Suppressor macrophage treated with lipopolysaccharide for 4 hours (primary cell): ENCODE results near the gene LAPTM5.
"Not testable (repeated sequence)": the region's sequence is repeated elsewhere in the genome, so short reads cannot be mapped to it uniquely, and the experiment has no call there.

Source experiments
- DNase-seq: peaks from one replicate; pipeline ENCODE4 v3.0.0-alpha.2; 2020

Gene LAPTM5, protein sequence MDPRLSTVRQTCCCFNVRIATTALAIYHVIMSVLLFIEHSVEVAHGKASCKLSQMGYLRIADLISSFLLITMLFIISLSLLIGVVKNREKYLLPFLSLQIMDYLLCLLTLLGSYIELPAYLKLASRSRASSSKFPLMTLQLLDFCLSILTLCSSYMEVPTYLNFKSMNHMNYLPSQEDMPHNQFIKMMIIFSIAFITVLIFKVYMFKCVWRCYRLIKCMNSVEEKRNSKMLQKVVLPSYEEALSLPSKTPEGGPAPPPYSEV

DNA sequence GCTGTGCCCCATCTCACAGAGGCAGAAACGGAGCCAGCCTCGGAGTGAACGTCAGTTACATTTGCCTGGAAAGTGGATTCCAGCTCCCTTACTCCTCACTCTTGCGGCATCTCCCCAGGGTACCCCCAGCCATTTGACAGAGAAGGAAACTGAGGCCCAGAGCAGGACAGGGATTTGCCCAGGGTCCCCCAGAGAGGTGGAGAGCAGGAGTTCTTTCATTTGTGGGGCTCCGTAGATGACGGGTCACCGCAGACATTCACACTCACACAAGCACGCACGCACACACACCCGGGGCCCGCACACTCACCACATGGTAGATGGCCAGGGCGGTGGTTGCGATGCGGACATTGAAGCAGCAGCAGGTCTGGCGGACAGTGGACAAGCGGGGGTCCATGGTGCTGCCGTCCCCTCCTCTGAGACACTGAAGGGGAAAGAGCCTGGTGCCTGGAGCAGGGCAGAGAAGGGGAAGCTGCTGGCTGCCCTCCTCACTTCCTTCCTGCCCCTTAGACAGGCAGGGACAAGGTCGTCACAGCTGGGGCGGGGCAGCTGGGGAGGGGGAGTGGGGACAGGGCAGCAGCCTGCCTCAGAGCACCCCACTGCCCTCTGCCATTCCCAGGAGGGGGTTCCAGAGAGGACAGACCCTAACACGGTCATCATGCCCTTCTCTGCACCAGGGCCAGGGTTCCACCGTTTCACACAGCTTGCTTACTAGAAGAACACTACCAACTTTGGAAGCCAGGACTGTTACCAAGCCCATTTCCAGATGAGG lies at the start of gene LAPTM5:
Gene LAPTM5, minus strand, starts transcription at position 423 of the 769 bp plus-strand sequence. Its CDS starts 29 bp downstream, at position 394.
- DNase-seq: peak; percentile 82

DNA sequence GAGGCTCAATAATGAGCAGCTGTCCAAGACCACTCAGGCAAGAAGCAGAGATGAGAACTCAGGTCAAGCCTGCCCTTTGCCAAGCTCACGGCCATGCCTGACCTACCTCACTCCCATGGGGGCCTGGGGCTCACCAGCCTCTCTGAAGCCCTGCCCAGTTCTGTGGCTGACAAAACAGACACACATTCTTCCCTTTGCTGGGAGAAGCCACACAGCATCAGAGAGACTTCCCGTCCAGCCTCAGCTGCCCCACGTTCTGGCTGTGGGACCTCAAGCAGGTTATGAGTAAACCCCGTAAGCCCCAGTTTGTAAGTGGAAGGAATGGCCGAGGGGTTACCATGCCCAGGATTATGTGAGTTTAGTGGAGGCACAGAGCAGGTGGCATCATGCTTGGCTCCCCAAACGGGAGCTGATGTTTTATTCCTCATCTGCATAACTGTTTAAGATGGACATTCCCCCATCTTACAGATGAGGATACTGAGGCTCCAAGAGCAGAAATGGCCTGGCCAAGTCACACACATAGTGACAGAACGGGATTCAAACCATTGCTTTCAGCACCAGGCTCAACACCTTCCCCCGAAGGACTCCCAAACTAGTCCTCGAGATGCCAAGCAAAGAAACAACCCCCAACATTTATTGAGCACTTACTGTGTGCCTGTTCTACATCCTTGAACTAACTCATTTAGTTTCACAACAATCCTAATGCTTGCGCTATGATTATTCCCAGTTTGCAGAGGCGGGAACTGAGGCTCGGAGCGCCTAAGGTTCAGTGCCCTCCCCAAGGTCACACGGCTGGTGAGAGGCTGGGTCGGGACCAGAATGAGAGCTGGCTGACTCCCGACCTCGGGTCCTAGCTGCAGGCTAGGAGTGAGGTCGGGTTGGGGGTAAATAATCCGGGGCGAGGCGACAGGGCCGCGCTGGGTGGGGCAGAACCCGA lies 49.1 kb upstream of the LAPTM5 start:
- no peak for DNase-seq

DNA sequence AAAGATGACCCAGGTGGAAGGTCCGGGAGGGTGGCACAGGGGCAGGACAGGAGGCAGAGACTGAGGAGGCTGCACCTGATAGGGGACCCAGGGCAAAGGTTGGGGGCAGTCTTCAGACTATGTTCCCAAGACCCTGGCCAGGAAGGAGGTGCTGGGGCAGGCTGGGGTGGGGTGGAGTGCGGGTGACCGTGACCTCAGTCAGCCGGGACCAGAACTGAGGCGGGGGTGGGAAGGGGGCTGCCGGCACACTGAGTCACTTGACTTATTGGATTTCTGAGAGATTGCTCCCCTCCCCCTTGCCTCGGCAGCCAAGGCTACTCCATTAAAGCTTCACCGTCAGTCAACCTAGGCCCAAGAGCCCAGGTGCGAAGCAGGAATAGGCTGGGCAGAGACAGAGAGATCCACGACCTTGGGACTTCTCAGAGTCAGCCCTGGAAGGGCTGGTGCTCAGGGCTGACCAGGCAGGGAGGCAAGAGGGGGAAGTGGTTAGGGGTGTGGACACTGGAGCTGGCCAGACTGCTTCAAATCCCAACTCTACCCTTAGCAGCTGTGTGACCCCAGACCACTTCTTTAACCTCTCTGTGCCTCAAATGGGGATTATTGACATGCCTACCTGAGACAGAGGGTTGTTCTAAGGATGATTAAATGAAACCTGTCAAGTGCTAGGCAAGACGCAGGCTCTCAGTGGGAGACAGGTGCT lies 47.9 kb upstream of the LAPTM5 start:
- no peak for DNase-seq

DNA sequence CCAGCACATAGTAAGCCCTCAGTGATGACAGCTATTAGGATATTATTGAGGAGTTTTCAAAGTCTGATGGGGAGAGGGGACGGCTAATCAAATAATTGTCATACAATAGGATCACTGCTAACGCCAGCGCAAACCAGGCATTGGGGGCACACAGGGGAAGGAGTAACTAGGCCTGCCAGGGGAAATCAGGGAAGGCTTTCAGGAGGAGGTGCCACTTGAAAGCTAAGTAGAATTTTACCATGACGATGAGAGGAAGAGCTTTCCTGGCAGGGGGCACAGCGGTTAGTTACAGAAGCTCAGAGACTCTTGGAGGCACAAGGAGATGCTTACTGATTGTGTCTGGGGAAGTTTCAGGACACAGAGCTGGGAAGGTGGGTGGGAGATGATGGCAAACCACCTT lies 47.2 kb upstream of the LAPTM5 start:
- DNase-seq: no peak

DNA sequence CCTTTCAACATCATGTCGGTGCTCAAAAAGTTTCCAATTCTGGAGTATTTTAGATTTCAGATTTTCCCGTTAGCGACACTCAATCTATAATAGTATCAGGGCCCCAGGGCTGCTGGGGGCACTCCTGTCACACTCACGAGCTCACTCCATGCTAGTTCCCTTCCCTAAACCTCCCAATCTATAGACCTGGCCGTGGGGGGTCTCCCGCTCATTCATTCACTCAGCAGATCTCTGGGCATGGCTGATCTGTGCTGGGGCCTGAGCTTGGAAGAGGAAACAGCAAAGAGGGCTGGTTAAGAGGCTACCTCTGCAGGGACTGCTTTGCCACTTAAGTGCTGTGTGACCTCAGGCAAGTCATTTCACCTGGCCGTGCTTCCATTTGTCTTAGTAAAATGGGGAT lies 46.8 kb upstream of the LAPTM5 start:
- no peak for DNase-seq

DNA sequence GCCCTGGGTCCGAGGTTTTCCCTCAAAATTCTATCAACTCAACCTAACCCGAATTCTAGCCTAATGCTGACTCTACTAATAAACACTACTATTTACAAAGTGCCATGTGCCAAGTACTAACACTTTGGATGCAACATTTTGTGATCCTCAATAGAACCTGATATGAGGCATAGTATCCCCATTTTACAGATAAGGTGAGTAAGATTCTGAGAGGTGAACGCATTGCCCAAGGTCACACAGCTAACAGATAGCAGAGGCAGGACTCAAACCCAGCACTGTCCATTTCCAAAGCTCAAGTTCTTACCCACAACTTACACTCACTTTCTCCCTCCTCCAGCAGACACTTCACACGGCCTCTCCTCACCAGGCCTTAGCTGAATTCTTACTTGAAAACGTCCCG lies 46.0 kb upstream of the LAPTM5 start:
- DNase-seq: no peak

DNA sequence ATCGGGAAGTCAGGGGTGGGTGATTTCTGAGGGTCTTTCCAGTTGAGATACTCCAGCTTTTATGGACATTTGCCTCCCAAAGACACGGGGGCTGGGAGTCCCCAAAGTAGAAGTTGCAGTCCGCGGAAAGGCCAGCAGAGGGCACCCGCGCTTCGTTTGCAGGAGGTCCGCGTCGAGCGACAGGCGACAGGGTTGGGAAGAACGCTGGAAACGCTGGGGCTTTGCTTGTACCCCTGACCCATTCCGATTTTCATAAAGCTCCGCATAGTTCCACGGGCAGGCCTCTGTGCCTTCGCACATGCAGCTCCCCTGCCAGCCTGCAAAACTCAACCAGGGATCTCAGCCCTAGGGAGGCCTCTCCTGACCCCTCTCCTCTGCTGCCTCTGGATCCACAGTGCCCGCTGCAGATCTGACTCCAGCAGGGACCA lies 44.2 kb upstream of the LAPTM5 start:
- peak; percentile 86 for DNase-seq

DNA sequence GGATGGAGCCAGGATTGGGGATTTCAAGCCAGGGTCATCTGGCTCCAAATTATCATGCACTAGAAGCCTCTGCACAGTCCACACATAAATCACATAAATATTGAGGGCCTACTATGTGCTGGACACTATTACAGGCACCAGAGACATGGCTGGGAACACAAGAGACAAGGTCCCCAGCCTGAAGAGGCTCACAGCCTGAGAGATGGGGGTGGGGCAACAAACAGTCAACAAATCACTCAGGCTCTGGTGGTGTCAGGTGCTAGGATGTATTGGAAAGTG lies 41.6 kb upstream of the LAPTM5 start:
- no peak for DNase-seq

DNA sequence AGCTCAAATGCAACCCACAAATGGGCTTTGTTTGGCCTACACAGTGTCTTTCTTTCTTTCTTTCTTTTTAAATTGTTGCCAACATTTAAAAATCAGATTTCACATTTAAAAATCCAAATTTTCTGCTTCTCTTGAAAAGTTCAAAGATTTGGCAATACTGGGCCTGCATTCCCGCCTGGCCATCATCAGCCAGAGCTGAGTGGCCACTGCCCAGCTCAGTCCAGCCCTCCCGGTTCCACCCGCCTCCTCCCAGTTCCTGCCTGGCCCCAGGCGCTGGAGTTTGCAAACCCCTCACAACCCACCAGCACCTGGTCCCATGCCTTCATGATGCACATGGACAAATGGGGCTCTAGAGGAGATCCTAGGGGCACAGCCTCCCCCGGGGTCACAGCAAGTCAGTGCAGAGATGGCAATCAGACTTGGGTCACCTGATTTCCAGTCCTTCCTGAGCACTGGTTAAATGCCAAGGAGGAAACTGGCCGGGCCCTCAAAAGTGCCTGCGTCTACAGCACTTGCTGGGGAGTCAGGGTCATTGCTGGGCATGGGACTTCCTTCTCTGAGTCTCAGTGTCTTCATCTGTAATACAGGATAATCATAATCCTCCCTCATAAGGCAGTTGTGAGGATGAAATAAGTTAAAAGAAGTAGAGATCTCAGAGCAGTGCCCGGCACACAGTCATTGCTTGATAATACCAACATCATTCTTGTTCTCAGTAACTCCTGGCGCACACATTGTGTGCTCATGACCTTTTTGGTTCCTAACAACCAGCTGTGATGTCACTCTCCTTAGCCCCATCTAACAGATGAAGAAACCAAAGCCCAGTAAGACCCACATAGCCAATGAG lies 41.0 kb upstream of the LAPTM5 start:
- DNase-seq: peak; percentile 68

DNA sequence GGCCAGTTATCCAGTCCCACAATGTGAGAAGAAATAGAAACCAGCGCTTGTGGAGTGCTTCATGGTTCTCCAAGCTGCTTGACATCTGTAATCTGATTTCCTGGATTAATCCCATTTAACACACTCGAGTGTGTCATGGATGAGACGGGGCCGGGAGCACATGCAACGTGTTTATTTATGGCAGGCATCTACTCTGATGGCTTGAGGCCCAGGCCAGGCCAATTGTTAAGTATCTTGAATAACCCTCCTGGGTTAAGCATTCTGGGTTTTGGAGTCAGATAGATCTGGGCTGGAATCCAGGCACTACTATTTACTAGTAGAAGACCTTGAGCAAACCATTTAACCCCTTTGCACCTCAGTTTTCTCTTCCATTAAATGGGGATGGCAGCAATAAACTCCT lies 37.5 kb upstream of the LAPTM5 start:
- DNase-seq: no peak

DNA sequence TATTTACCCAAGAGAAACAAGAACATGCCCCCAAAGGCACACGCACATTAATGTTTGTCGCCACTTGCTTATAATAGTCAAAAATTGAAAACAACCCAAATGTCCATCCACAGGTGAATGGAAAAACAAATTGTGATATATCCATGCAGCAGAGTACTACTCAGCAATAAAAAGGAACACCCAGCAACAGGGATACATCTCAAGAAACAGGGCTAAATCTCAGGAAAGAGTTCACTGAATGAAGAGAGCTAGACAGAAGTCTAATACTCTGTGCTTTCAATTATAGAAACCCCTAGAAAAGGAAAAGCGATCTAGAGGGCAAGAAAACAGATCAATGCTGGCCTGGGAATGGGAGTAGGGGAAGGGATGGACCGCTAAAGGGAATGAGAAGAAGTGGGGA lies 36.7 kb upstream of the LAPTM5 start:
- no peak for DNase-seq

DNA sequence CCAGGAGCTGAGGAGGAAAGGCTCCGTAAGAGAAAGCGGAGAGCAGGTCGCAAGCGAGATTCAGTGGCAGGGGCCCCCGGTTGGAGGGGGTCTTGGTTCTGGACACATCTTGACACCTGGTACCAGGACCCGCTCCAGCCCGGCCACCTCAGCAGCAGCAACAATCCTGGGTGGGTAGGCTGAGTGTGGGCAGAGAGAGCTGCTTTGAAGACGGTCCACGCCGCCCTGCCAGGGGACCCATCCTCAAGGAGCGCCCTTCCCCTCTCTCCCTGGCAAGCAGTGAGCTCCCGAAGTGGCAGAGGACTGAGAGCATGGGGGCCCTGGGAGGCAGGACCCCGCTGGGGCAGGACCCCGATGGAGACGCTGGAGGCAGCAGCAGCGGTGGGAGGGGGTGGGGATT lies 35.6 kb upstream of the LAPTM5 start:
- no peak for DNase-seq

DNA sequence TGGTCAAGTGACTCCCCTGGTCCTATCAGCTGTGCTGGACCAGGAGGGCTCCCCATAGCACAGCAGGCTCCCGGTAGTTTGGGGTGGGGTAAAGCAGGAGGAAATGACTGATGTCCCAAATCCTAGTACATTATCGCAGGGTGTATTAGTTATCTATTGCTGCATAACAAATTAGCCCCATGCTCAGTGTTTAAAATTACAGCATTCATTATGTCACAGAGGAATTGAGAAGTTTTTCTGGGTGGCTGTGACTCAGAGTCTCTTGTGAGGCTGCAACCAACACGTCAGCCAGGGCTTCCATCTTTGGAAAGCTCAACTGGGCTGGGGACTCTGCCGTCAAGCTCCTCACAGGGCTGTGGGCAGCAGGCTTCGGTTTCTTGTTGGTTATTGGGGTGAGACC lies 34.3 kb upstream of the LAPTM5 start:
- DNase-seq: no peak

DNA sequence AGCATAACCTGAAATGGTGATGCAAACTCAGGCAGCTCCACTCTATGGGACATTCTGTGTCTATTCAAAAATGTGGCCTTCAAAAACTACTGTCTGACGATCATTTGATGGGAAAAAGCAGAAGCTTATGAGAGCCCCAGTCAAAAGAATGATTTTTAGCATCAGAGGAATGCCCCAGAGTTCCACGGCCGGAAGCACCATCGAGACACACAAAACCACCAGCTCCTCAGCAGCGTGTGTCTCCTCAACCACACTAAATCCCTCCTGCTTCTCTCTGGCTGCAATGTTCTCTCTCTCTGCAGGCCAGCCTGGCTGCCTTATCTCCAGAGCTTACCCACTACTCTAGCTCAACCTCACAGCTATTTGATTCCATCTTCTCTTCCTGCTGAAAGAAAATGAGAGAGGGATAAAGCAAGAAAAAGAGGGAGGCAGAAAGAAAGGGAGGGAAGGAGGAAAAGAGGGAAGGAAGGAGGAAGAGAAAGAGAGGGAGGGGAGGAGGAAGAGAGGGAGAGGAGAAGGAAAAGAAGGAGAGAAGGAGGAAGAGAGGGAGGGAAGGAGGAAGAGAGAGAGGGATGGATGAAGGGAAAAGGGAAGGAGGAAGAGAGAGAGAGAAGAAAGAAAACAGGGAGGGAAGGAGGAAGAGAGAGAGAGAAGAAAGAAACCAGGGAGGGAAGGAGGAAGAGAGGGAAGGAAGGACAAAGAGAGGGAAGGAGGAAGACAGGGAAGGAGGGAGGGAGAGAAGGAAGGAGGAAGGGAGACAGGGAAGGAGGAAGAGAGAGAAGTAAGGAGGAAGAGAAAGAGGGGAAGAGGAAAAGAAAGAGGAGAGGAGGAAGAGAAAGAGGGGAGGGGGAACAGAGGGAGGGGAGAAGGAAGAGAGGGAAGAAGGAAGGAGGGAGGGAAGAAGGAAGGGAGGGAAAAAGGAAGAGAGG lies 33.5 kb upstream of the LAPTM5 start:
- peak; percentile 39 for DNase-seq

DNA sequence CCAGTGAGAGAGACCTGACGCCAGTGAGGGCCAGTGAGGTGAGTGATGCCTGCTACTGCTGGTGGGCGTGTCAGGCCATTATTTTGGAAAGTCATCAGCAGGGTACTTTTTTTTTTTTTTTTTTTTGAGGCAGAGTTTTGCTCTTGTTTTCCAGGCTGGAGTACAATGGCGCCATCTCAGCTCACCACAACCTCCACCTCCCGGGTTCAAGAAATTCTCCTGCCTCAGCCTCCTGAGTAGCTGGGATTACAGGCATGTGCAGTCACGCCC lies 32.6 kb upstream of the LAPTM5 start:
- not testable (repeated sequence) for DNase-seq

DNA sequence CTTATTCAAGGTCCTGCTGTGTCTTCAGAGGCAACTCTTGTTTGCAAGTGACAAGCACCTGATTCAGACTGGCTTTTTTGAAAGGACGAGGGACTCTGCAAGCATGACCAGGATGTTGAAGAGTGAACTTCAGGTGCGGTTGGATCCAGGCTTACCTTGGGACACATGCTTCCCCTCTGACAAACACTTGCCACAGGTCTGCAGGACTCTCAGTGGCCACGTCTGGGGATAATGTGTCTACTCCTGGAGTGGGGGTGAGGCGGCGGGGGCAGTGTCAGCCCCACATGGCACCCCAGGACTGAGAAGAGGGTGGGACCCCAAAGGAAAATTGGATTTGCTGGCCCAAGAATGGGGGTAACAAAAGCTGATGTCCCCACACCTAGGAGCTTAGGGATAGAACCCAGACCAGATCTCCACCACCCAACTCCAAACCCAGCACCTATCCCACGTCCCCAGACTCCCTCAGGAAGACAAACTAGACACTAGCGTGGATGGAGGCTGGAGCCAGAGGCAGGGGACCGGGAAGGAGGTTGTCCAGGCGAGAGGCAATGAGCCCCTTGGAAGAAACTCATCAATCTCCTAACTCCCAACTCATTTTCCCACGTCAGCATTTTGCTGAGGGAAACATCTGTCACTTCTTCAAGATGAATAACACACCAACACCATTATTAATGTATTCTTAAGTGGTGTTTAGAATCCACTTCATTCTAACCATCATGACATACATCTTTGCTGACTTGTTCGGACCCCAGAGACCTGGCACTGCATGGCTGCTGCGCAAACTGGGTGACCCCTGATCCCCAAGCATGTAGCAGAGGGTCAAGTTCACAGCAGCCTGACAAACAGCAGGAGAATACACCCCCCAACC lies 32.0 kb upstream of the LAPTM5 start:
- DNase-seq: no peak

DNA sequence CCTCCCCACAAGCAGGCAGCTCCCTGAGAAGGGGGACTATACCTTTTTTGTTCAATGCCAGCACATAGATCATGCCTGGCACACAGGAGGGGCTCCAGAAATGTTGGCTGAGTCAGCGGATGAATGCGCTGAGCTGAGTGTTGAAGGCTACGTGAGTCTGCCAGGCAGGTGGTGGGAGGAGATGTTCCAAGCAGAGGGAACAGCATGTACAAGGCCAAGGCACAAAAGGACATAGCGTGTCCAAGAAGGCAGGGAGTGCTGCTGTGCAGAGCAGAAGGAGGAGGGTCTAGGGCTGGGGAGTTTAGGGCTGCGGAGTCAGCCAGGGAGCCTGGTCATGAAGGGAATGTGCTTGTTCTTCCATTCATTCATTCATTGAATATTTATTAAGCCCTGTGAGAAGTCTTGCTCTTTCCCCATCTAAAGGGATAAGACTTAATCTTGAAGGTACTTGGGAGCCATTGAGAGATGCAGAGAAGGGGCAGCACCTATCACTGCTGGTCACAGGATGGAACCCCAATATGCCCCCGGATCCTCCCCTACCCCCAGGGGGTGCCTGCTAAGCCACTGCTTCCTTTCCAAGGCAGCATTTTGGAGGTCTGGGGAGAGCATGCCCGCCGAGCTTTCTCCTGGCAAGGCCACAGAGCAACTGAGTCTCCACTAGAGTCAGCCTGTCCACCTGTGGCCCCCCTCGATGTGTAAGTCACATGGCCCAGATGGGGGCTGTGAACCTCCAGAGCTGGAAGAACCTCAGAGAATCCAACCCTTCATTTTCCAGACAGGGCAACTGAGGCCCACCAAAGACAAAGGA lies 31.2 kb upstream of the LAPTM5 start:
- DNase-seq: no peak

DNA sequence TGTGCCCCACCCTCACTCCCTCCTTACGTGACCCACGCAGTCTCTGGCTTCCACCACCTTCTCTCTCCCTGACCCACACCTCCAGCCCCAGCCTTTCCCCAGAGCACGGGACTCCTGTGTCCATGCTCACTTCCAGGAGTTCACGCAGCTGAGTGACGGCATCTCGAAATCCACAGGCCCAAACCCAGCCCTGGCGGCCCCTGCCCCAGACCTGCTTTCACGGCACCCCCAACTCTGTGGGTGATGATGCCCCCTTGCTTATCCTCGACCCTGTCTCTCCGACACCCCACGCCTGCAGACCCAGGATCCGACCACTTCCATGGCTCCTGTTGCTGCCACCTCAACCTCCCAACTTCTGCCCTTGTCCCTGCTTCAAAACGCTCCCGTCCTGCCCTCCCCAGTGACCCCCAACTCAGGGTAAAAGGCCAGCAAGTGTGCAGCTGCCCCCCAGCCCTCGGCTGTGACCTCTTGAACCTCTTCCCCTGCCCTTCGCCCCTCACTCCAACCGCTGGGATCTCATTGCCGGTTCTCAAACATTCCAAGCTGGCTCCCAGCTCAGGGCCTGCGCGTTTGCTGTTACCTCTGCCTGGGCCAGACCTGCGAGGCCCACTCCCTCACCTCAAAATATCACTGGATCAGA lies 30.4 kb upstream of the LAPTM5 start:
- DNase-seq: no peak

DNA sequence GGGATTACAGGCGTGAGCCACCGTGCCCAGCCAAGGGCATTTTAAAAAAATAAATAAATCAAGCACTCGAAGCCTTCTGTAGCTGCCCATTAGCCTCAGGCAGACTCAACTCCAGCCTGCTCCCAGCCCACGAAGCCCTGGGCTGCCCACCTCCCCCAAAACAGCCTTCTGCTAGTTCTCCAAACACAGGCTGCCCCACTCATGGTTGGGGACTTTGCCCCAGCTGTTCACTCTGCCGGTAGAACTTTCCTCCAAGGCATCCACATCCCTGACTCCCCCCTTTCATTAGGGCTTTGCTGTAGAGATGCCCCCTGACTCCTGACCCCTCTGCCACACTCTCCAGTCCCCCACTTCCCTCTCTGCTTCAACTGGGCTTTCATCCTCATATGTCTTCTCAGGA lies 29.7 kb upstream of the LAPTM5 start:
- no peak for DNase-seq
